ENCODE results near the gene FLRT1.

The FLRT1 gene

GRCh38 chr11:64007160-64007628 is 28.5 kb upstream of the FLRT1 start:
- peak; percentile 60 for DNase-seq

GRCh38 chr11:64007629-64008282 is 28.0 kb upstream of the FLRT1 start:
- DNase-seq: peak; percentile 97

- no peak for DNase-seq
These were observed 27.3 kb upstream of the FLRT1 start for GRCh38 chr11:64008283-64008913.

GRCh38 chr11:64008914-64009633 is 26.7 kb upstream of the FLRT1 start:
- no peak for DNase-seq

GRCh38 chr11:64009710-64010109 is 26.0 kb upstream of the FLRT1 start:
- no peak for DNase-seq

- DNase-seq: no peak
These were observed 24.9 kb upstream of the FLRT1 start for GRCh38 chr11:64010783-64011182.

- no peak for DNase-seq
These were observed 24.4 kb upstream of the FLRT1 start for GRCh38 chr11:64011371-64011770.

- DNase-seq: no peak
These were observed 22.4 kb upstream of the FLRT1 start for GRCh38 chr11:64013141-64013896.

GRCh38 chr11:64014356-64014755 is 21.4 kb upstream of the FLRT1 start:
- DNase-seq: no peak

GRCh38 chr11:64015510-64015909 is 20.2 kb upstream of the FLRT1 start:
- no peak for DNase-seq

GRCh38 chr11:64015935-64016845 is 19.5 kb upstream of the FLRT1 start:
- no peak for DNase-seq

GRCh38 chr11:64017945-64018224 is 17.8 kb upstream of the FLRT1 start:
- DNase-seq: no peak

- no peak for DNase-seq
These were observed 17.4 kb upstream of the FLRT1 start for GRCh38 chr11:64018310-64018709.

GRCh38 chr11:64019106-64020037 is 16.4 kb upstream of the FLRT1 start:
- no peak for DNase-seq

- no peak for DNase-seq
These were observed 14.6 kb upstream of the FLRT1 start for GRCh38 chr11:64020976-64021756.

- no peak for DNase-seq
These were observed 14.0 kb upstream of the FLRT1 start for GRCh38 chr11:64021757-64022093.

- DNase-seq: no peak
These were observed 13.5 kb upstream of the FLRT1 start for GRCh38 chr11:64022125-64022784.

- DNase-seq: no peak
These were observed 11.7 kb upstream of the FLRT1 start for GRCh38 chr11:64023712-64024710.

GRCh38 chr11:64025205-64025604 is 10.5 kb upstream of the FLRT1 start:
- no peak for DNase-seq

All from OCI-M1 (cell line).